Endothelial cell (in vitro differentiated cells): Measurements from ENCODE around the gene ACSF2. TPM values are rescaled to one million over a fixed set of nuclear protein-coding genes. Genes with fewer than 3 reads are reported as not detected.
A peak's percentile ranks its signal among the peaks of the same experiment; 100 is the strongest.

Source experiments
- DNase-seq: peaks from one replicate; pipeline ENCODE4 v3.0.0; 2021; ENCODE audit warnings: low spot score
- H3K27ac Mint-ChIP-seq: one replicate; pipeline ENCODE4 v1.8.0; 2021; ENCODE audit warnings: mixed read lengths, inconsistent platforms; ENCODE audit not compliant: unreplicated experiment
- H3K27me3 Mint-ChIP-seq: one replicate; pipeline ENCODE4 v1.8.0; 2021; ENCODE audit warnings: mild to moderate bottlenecking, moderate library complexity, mixed read lengths, inconsistent platforms; ENCODE audit not compliant: unreplicated experiment
- H3K36me3 Mint-ChIP-seq: one replicate; pipeline ENCODE4 v1.8.0; 2021; ENCODE audit warnings: mild to moderate bottlenecking, low read depth, mixed read lengths, inconsistent platforms; ENCODE audit not compliant: unreplicated experiment
- H3K4me1 Mint-ChIP-seq: one replicate; pipeline ENCODE4 v1.8.0; 2021; ENCODE audit warnings: mild to moderate bottlenecking, mixed read lengths, inconsistent platforms; ENCODE audit not compliant: unreplicated experiment
- H3K4me3 Mint-ChIP-seq: one replicate; pipeline ENCODE4 v1.8.0; 2021; ENCODE audit warnings: mild to moderate bottlenecking, mixed read lengths, inconsistent platforms; ENCODE audit not compliant: unreplicated experiment
- H3K9me3 Mint-ChIP-seq: one replicate; pipeline ENCODE4 v1.8.0; 2021; ENCODE audit warnings: mixed read lengths, inconsistent platforms; ENCODE audit not compliant: unreplicated experiment
- CTCF ChIP-seq: fragments of 200-600 bp; sonication (generic); IDR thresholded peaks from one replicate; pipeline ENCODE4 v1.5.0; 2021; ENCODE audit warnings: antibody characterized with exemption; ENCODE audit not compliant: unreplicated experiment
- total RNA-seq: library from RNA; stranded (reverse); fragmentation: NEBNext Ultra II Directional; extraction: Animal tissue kit (Norgen Biotek cat#: 25700); gene quantifications from one replicate; pipeline ENCODE4 v1.2.1, GENCODE V29; 2021; ENCODE audit not compliant: unreplicated experiment

Gene ACSF2
- total RNA-seq, 1 donor from 2014 or later: 51.0 TPM

- Mint-ChIP-seq H3K4me3 (no peak overlapping the region), H3K4me1 (no peaks in the 10 kb centered on the region), H3K27ac (no peak overlapping the region), H3K27me3 (peaks cover 2% of the 10 kb centered on the region), H3K36me3 (no peaks in the 10 kb centered on the region), H3K9me3 (no peaks in the 10 kb centered on the region)
- DNase-seq: no peak
- no peak for TF ChIP-seq CTCF
These were observed 66.2 kb downstream of the ACSF2 start for GRCh38 chr17:50492214-50492613.

GRCh38 chr17:50493744-50494143 is 67.7 kb downstream of the ACSF2 start:
- Mint-ChIP-seq H3K4me1 (no peaks in the 10 kb centered on the region), H3K4me3 (no peak overlapping the region), H3K27ac (no peak overlapping the region), H3K9me3 (no peaks in the 10 kb centered on the region), H3K27me3 (peaks cover 2% of the 10 kb centered on the region), H3K36me3 (no peaks in the 10 kb centered on the region)
- TF ChIP-seq CTCF: no peak
- DNase-seq: no peak

GRCh38 chr17:50495217-50495823 is 69.3 kb downstream of the ACSF2 start:
- Mint-ChIP-seq H3K9me3 (no peaks in the 10 kb centered on the region), H3K4me3 (no peak overlapping the region), H3K4me1 (no peaks in the 10 kb centered on the region), H3K27ac (no peak overlapping the region), H3K36me3 (no peaks in the 10 kb centered on the region), H3K27me3 (peaks cover 2% of the 10 kb centered on the region)
- no peak for TF ChIP-seq CTCF
- DNase-seq: no peak

GRCh38 chr17:50495918-50496317 is 69.9 kb downstream of the ACSF2 start:
- Mint-ChIP-seq H3K4me1 (no peaks in the 10 kb centered on the region), H3K9me3 (no peaks in the 10 kb centered on the region), H3K27me3 (peaks cover 2% of the 10 kb centered on the region), H3K36me3 (no peaks in the 10 kb centered on the region), H3K27ac (no peak overlapping the region), H3K4me3 (no peak overlapping the region)
- no peak for DNase-seq
- no peak for TF ChIP-seq CTCF

GRCh38 chr17:50498021-50498874 is 72.2 kb downstream of the ACSF2 start:
- no peak overlapping the region for H3K27ac Mint-ChIP-seq
- H3K36me3 Mint-ChIP-seq: no peaks in the 10 kb centered on the region
- H3K4me3 Mint-ChIP-seq: peak overlapping the region; percentile 37
- no peak for TF ChIP-seq CTCF
- no peak for DNase-seq
- H3K9me3 Mint-ChIP-seq: no peaks in the 10 kb centered on the region
- no peaks in the 10 kb centered on the region for H3K4me1 Mint-ChIP-seq
- peaks cover 2% of the 10 kb centered on the region for H3K27me3 Mint-ChIP-seq
